ENCODE measurements around the gene DCANP1.

GRCh38 chr5:135482381-135482933 is 35.3 kb upstream of the DCANP1 start:
- TF ChIP-seq CTCF (IDR thresholded peaks at IDR 0.05; ENCODE audit: low read depth, low read length): no peak
- TF ChIP-seq EZH2phosphoT487 (IDR thresholded peaks at IDR 0.05; ENCODE audit: low read depth): no peak
